SW 1271 (cell line): ENCODE results near the gene CYP27B1.
A peak's percentile ranks its signal among the peaks of the same experiment; 100 is the strongest.

ENCODE experiments used
- DNase-seq, 2 experiments: peaks; one replicate each; lab custom pipeline; 2025; lab: John Stamatoyannopoulos, UW

The CYP27B1 gene

DNA sequence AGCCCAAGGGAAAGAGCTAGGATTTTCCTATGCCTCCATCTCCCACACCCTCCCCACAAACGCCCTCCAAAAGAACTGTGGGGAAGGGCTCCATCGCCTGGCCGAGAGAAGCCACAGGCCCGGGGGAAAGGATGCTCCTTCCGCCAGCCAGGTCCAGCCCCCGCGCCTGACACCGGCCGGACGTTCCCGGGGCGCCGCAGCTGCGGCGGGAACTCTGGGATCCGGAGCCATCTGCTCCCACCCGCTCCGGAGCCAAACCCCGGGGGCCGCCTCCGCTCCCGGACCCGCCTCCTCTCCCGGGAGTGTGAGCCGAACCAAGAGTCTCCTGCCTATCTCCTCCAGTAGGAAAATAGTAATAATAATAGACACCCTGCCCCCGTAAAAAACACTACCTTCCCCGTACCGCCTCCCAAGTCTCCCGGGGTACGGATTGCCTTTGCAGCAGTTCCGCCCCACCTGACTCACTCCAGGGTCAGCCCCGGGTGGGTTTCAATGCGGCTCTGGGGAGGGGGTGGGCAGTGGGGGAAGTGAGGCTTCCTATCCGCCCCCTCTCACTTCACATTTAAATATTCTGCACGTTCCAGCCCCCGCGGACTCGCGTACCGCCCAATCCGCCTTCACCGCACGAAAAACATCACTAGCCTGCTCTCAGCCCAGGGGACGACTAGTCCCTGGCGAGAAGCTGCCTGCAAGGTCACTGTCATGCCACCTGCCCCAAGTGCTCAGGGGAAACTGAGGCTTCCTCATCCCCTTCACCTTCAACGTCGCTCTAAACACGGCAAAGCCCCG is 30.7 kb downstream of the CYP27B1 start:
- DNase-seq, result peak in 1 of 2 experiments; percentile 48

DNA sequence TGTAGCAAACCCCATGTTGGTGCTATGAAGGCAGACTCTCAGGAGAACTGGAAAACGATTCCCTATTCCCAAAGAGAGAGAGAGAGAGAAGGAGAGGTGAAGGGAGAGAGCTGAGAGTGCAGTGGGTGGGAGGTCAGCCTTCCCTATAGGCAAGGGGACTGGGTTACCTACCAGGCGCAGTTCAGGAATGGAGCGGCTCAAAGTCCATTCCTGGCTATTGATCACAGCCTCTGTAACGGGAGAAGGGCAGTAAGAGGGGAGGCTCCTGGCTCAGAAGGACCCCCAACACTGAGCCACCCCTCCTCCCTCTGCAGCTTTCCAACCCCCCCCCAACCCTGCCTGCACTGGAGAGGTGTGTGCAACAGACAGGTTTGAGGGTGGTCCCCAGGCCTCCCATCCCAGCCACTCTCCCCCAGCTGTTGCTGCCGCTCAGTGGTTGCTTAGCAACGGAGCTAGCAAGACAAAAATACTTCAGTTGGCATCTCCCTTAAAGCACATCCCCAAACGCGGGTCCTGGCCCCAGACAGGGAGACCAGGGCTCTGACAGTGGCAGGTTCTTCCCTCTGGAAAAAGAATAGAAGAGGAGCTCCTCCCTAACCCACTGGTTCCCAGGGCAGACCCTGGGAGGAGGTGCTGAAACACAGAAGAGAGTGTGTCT is 31.6 kb downstream of the CYP27B1 start:
- DNase-seq, result no peak

DNA sequence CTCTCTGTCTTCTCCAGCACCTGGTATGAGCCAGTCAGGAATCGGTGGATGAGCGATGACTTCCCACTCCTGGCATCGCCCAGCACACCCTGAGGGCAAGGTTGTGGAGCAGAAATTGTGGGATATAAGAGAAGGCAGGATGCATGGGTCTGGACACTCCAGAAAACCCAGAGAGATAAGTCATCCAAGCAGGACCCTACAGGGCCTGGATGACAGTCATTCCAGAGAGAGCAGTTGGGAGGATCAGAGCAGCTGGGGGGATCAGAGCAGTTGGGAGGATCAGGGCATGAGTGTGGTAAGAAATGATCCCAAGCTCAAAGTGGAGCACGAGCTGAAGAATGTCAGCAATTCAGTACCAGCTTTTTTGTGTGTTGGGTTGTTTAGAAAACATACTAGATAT is 32.3 kb downstream of the CYP27B1 start:
- no peak for DNase-seq

DNA sequence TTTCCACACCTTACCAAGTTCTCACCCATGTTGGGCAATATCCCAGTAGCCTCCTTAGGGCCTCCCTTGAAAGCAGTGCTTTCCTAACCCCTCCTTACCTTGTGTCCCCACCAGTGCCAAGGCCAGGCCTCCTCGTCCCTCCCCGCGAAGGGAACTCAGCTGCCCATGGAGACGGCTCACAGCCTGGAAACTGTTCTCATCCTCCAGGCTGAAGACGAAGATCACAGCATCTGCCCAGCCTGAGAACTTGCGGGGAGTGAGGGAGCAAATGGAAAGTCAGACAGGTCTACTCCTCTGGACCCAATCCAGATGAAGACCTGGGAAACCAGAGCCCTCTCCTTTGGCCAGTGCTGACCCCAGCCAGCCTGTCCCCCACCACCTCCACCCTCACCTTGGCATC is 33.0 kb downstream of the CYP27B1 start:
- DNase-seq, result no peak

DNA sequence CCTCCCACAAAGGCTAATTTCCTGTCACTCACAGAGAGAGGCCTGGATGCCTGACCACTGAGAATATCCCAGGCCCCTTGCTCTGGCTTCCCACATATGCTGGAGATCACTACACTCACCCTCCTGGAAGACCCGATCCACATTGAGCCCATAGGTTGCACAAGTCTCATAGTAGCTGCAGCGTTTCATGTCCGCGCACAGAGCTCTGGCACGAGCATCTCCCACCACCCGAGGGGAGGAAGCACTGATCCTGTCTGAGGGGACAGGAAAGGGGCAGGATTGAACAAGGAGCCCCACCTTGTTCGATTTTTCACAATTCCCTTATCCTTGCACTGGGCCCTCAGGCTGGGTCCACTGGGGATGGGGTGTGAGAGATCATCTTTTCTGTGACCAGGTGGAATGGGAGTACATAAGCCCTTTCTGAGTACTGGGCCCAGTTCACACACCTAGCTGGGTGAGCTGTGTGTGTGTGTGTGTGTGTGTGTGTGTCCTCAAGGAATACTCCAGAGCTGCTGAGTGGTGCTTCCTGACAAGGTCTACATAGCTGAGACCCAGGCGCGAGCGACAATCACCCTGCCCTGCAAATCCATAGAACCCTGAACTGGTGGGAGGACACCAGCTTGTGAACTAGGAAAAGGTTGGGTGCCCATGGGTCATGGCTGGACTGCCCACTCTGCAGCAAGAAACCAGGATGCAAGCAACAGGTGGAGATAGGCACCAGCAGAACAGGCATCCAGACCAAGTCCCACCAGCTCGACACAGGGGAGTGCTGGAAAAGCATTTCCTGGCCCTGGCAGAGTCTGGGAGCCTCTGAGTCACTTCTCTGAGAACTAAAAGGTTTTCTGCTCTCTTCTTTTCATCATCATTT is 33.9 kb downstream of the CYP27B1 start:
- no peak for DNase-seq

DNA sequence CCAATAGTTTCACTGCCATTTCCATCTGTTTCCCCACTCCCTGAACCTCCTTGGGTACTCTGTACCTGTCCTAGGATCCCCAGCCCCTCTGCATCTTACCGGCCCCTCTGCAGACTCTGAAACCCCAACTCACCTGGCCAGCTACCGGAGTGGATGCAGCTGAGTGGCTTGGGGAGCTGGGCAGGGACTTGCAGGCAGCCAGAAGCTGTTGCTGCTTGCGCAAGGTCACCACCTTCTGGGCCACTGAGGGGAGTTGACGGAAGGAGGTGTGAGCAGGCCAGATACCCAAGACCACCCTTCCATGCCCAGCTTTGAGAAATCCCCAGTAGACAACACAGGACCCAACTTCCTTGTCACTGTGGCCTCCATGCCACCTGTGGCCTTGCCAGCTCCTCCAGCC is 34.6 kb downstream of the CYP27B1 start:
- DNase-seq, result no peak

DNA sequence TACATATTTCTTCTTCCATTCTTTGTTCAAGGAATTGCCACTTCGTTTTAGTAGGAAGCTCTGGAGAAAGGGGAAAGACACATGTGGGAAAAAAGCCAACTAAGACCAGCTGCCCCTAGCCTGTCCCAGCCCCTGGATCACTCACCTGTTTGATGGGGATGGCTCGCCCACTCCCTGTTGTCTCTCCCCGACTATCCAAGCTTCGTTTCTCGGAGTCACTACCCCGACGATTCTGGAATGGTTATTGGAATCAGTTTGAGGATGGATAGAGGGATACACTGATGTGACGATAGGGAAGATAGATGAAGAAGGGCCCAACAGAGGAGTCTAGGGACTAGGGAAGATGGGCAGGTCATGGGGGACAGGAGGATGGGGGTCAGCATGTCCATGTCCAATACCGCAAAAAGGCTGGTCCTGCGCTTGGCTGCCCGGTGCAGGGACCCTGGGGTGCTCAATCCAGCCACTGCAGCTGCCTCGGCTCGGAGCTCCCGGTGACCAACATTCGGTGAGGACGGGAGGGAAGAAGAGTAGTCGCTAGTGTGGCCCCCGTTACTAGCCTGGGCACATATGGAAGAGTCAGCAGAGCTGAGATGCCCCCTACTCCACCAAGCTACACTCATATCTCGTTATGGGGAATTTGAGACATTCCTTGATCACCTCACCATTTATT is 35.3 kb downstream of the CYP27B1 start:
- DNase-seq, result no peak

DNA sequence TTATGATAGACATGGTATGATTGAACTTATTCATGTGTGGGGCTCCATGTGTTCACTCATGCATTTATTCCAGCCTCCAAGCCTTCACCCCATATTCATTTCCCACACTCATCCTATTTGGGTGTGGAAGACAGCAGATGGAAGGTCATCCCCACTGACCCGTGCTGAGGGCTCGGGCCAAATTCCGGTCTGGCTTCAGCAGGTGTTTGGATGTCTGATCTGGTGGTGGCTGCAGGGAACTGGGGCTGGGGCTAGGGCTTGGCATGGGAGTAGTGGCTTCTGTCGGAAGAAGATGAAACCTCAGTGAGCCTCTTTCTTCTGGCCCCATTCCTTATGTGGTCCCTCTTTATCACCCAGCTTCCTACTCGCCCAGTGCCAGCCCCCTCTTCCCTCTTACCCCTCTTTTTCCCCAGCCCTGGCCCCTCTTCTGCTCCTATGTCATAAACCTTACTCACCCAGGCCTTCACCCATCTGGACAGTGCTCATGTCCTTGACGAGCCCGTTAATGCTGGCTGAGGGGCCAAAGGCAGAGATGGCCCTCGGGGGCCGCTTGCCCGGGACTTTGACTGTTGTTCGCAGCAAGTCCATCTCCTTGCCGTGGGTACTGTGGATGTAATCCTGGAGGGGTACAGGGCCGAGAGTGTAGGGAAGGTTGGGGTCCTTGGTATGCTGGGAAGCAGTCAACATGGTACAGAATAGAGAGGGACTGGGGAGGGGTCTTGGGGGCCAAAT is 36.4 kb downstream of the CYP27B1 start:
- DNase-seq, result no peak

DNA sequence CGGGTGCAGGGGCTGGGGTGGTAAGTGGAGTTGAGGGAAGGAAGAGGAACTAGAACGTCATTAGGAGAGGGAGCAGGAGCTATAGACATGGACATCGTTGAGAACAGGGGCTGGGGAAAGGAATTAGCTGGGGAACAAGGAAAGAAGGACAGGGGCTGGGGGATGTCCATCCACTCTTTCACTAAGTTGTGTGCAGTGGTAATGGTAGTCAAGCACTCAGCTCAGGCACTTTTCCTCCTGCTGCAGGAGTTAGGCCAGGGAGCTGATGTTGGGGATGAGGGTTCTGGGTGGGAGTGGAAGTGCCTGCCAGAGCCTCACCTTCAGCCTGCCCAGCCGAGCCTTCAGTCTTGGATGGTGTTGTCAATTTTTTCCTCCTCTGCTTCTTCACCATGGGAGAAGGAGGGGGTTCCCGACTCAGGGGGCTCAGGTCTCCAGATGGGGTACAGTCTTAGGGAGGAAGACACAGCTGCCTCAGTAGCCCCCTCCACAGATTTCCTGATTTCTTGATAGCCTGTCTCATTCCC is 37.5 kb downstream of the CYP27B1 start:
- no peak for DNase-seq

DNA sequence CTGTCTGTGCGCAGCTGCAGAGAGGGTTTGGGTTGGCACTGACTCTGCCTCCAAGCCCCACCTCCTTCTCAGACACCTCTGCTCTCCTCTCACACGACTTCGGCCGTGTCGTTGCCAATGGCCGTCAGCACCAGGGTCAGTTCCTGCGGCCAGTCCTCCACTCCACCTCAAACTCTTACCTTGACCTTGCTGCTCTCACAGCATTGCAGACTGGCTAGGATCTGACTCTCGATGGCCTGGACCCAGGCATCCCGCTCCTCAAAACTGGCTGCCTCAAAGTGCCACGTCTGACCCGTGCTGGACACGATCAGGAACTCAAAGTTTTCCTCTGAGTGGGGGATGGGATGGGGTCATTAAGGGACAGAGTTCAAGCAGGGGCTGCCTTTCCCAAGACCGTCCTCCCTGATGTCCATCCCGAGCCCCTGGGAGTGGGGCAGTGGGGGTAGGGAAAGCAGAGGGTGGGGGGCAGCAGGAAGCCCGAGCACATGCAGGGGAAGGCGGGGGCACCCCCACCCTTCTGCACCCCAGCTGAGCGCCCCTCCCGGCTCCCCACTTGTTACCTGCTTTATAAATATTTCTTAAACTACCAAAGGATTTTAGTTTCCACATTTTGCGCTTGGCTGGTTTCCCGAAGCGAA is 39.0 kb downstream of the CYP27B1 start:
- DNase-seq, result no peak

DNA sequence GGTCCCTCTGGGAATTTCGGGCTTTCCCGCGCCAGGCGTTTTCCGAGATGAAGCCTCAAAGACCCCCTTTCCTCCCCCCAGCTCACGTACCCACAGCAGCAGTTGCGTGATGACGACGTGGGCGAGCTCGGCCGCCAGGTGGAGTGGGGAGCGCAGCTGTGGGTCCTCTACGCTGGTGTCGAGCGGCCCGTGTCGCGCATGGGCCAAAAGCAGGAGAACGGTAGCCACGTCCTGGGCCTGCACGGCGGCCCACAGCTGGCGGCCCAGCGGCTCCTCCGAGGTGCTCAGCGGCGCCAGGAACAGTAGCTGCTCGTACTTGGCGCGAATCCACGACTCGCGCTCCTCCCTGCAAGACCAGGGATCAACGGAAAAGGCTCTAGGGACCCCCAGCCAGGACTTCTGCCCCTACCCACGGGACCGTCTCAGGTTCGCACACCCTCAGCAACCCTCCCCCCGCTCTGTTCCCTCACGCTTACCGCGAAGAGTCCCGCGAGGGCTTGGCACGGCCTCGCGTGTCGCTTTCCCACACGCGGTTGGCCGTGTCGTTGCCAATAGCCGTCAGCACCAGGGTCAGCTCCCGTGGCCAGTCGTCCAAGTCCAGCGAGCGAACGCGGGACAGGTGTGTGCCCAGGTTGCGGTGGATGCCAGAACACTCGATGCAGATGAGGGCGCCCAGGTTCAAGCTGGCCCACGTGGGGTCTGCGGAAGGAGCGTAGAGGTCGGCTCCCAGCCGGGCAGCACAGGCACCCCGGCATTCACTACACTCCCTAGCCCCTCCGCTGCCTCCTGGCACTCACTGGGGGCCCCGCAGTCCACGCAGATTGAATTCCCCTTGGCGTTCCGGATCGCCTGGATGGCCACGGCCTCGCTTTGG is 39.8 kb downstream of the CYP27B1 start:
- no peak for DNase-seq

DNA sequence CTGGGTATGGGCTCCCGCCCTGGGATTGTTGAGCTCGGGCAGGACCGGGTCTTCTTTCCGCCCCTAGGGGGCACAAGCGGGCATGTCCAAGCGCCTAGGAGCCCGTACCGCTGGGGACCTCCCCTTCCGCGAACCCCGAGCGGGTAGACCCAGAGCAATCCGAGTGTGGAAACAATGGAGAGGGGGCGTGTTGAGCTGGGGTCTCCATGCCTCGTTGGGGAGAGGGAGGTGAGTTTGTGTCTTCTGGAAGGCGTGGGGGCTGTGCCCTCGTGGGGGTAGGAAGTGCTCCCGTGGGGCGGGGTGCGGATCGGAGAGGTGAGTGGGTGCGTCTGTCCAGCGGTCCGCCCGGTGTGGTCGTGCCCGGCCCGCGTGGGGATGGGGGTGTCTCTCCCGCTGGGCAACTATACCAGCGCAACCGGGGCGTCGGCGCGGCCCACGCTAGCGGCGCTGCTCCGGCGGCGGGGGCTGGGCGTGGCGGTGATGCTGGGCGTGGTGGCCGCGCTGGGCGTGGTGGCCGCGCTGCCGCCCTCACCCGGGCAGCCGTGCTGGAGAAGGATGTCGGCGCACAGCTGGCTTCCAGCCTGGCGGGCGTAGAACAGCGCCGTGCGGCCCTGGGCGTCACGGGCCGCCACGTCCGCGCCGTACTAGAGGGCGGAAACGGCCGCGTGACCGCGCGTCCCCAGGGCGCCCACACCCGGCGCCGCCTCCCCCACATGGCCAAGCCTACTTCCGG is 40.6 kb downstream of the CYP27B1 start:
- peak; percentile 52 to 85 for DNase-seq

DNA sequence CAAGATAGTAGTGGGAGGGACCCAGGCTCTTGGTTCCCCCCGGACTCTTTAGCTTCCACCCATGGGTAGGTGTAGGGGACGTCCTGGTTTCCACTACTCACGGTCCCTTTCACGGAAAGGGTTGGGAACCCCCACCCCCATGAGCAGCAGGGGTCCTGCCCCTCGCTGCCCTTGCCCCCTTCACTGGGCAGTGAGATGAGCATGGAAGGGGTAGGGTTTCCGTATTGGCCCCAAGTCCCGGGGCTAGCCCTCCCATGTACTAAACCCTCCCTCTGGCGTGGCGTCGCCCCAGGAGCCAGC is 41.1 kb downstream of the CYP27B1 start:
- no peak for DNase-seq

DNA sequence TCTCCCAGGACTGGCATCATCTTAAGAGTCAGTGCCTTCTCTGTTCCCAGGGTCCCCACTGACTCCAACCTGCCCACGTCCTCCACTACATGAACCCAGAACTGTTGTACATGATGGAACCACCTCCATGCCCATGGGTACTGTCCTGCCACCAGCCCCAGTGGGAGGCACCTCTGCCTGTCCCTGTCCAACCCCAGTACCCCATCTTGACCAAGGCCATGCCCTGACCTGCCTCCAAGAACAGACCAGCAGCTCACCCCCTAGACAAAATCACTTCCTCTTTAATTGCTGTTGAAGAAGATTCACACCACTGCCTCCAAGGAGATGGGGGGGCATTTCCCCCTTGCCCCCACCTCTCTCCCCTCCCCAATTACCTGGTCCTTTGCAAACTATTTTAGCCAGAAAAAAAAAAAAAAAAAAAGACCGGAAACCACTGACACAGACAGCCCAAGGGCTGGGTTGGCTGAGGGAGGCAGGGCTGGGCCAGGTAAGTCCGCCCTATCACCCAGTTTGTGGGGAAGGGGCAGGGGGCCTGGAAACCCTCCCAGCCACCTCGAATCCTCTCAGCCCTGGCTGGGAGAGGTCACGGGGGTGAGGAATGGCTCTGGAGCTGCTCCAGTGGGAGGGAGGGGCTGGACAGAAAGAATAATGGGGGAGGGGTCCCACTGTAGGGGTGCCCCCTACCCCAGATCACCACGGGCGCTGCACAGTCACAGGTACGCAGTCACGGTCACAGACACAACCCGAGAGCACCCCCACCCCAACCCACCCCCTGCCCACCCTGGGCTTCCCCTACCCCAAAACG is 41.7 kb downstream of the CYP27B1 start:
- DNase-seq, result no peak

DNA sequence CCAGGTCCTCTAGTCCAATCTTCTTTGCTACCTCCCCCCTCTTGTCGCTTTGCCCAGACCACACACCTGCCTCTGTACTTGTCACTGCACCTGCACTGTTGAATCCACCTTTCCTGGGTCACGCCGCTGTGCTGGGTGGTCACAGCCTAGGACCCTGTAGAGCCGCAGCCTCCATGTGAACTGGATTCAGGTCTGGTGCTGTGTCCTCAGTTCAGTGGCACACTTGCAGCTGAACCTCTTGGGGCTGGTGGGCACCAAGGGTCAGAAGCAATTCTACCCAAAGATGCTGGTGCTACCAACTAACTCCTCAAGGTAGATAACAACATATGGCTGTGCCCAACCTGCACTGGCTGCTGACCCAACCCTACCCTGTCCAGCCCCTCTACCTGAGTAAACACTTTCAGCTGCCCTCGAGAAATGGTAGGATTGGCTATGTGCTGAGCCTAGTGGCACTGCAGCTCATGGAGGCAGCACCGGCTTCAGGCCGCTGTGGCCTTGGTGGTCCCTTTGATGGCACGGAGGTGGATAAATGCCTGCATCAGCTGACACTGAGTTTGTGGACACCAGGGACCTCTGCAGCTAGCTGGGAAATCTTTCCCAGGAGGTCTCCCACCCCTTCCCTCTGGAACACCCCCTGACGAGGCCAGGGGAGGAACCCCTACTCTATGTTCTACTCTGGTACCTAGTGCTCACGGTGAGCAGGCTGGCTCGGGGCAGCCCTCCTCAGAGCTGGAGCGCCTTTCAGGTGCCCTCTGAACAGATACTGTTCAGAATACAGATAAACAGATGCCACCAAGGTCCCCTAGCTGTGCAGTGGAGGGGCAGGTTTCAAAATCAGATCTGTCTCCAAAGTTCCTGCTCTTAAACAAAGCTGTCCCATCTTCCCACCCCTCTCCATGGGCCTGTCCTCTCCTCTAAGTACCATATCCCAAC is 42.6 kb downstream of the CYP27B1 start:
- DNase-seq, result no peak

DNA sequence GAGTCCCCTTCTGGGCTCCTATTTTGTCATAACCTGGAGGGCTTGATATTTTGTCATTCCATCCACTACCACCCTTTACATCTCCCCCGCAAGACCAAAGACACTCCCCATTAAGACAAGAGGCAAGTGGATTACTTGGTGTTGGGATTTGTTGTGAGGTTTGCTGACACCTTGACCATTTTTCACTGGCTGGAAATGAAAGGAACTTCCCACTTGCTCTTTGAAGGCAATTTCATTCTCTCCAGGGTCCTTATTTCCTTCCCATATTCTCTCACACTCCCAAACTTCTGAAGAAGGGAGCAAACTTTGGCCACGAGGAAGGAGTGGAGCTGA is 43.3 kb downstream of the CYP27B1 start:
- DNase-seq, result no peak
